HEK293T (cell line): ENCODE results near the gene RNF224.

ENCODE experiments used
- BHLHE40 ChIP-seq: fragments of 450-650 bp; IDR thresholded peaks from 2 replicates; pipeline ENCODE4 v1.6.1; 2016; ENCODE audit warnings: mild to moderate bottlenecking, moderate library complexity, borderline replicate concordance
- CTBP1 ChIP-seq: fragments of 450-650 bp; IDR thresholded peaks from 2 replicates; pipeline ENCODE4 v1.6.1; 2016; ENCODE audit warnings: borderline replicate concordance
- FOXA1 ChIP-seq: fragments of 450-650 bp; IDR thresholded peaks from 2 replicates; pipeline ENCODE4 v1.6.1; 2016; ENCODE audit warnings: mild to moderate bottlenecking
- HDGF ChIP-seq: fragments of 450-650 bp; IDR thresholded peaks from 2 replicates; pipeline ENCODE4 v1.6.1; 2017; ENCODE audit warnings: antibody characterized with exemption, borderline replicate concordance
- NFRKB ChIP-seq: fragments of 450-650 bp; IDR thresholded peaks from 2 replicates; pipeline ENCODE4 v1.6.1; 2016; ENCODE audit warnings: mild to moderate bottlenecking, moderate library complexity
- PKNOX1 ChIP-seq: fragments of 450-650 bp; IDR thresholded peaks from 2 replicates; pipeline ENCODE4 v1.6.1; 2016
- SP1 ChIP-seq: fragments of 450-650 bp; IDR thresholded peaks from 2 replicates; pipeline ENCODE4 v1.6.1; 2017
- SUZ12 ChIP-seq: fragments of 450-650 bp; IDR thresholded peaks from 2 replicates; pipeline ENCODE4 v1.6.1; 2016; ENCODE audit warnings: mild to moderate bottlenecking

- TF ChIP-seq PKNOX1 (no peak), BHLHE40 (no peak), SP1 (no peak), HDGF (no peak), CTBP1 (no peak), NFRKB (no peak), FOXA1 (no peak), SUZ12 (no peak)
Observed at GRCh38 chr9:137202966-137203365, 24.3 kb upstream of the RNF224 start.
